HEK293T (cell line): ENCODE measurements around the gene WASF3.
"Not testable (repeated sequence)": the region's sequence is repeated elsewhere in the genome, so short reads cannot be mapped to it uniquely, and the experiment has no call there.

ENCODE experiments used
- CTCF ChIA-PET: fragments of 350-600 bp; formaldehyde crosslinking; extraction: SDS; loops from one replicate; lab custom pipeline; 2021; ENCODE audit warnings: antibody characterized with exemption, inconsistent platforms; lab: Yijun Ruan, JAX
- POLR2A ChIA-PET: fragments of 350-600 bp; formaldehyde crosslinking; extraction: SDS; loops from one replicate; lab custom pipeline; 2020; ENCODE audit warnings: antibody characterized with exemption, inconsistent platforms; lab: Yijun Ruan, JAX
- DNase-seq: peaks from one replicate; pipeline ENCODE4 v3.0.0; 2012; ENCODE audit warnings: mixed read lengths; ENCODE audit errors: extremely low spot score
- ARNT ChIP-seq: fragments of 450-650 bp; IDR thresholded peaks from 2 replicates; pipeline ENCODE4 v1.6.1; 2017; ENCODE audit warnings: mild to moderate bottlenecking
- BHLHE40 ChIP-seq: fragments of 450-650 bp; IDR thresholded peaks from 2 replicates; pipeline ENCODE4 v1.6.1; 2016; ENCODE audit warnings: mild to moderate bottlenecking, moderate library complexity, borderline replicate concordance
- CTBP1 ChIP-seq: fragments of 450-650 bp; IDR thresholded peaks from 2 replicates; pipeline ENCODE4 v1.6.1; 2016; ENCODE audit warnings: borderline replicate concordance
- ELF4 ChIP-seq: fragments of 450-650 bp; IDR thresholded peaks from 2 replicates; pipeline ENCODE4 v1.6.1; 2017; ENCODE audit warnings: antibody characterized with exemption
- FOXA1 ChIP-seq: fragments of 450-650 bp; IDR thresholded peaks from 2 replicates; pipeline ENCODE4 v1.6.1; 2016; ENCODE audit warnings: mild to moderate bottlenecking
- FOXK2 ChIP-seq: fragments of 450-650 bp; IDR thresholded peaks from 2 replicates; pipeline ENCODE4 v1.6.1; 2016; ENCODE audit warnings: mild to moderate bottlenecking
- FOXM1 ChIP-seq: fragments of 450-650 bp; IDR thresholded peaks from 2 replicates; pipeline ENCODE4 v1.6.1; 2017; ENCODE audit warnings: mild to moderate bottlenecking, borderline replicate concordance
- HDGF ChIP-seq: fragments of 450-650 bp; IDR thresholded peaks from 2 replicates; pipeline ENCODE4 v1.6.1; 2017; ENCODE audit warnings: antibody characterized with exemption, borderline replicate concordance
- L3MBTL2 ChIP-seq: fragments of 450-650 bp; conservative IDR thresholded peaks from 2 replicates; pipeline ENCODE4 v1.6.1; 2016; ENCODE audit warnings: mild to moderate bottlenecking
- LEF1 ChIP-seq: fragments of 450-650 bp; IDR thresholded peaks from 2 replicates; pipeline ENCODE4 v1.6.1; 2017; ENCODE audit warnings: mild to moderate bottlenecking, borderline replicate concordance
- NFRKB ChIP-seq: fragments of 450-650 bp; IDR thresholded peaks from 2 replicates; pipeline ENCODE4 v1.6.1; 2016; ENCODE audit warnings: mild to moderate bottlenecking, moderate library complexity
- PKNOX1 ChIP-seq: fragments of 450-650 bp; IDR thresholded peaks from 2 replicates; pipeline ENCODE4 v1.6.1; 2016
- SP1 ChIP-seq: fragments of 450-650 bp; IDR thresholded peaks from 2 replicates; pipeline ENCODE4 v1.6.1; 2017
- SUZ12 ChIP-seq: fragments of 450-650 bp; IDR thresholded peaks from 2 replicates; pipeline ENCODE4 v1.6.1; 2016; ENCODE audit warnings: mild to moderate bottlenecking
- TARDBP ChIP-seq: fragments of 450-650 bp; IDR thresholded peaks from 2 replicates; pipeline ENCODE4 v1.6.1; 2016
- ZNF384 ChIP-seq: fragments of 450-650 bp; IDR thresholded peaks from 2 replicates; pipeline ENCODE4 v1.6.1; 2016

Gene WASF3

GRCh38 chr13:26621731-26622401, 64.4 kb downstream of the WASF3 start:
- no peak for DNase-seq
- POLR2A ChIA-PET: no interaction called here
- CTCF ChIA-PET: interaction anchor here (0.5 kb wide), 1 partner anchor 17 kb away, joined by 6 read pairs; no protein-coding TSS in a partner anchor

GRCh38 chr13:26623125-26623524, 65.6 kb downstream of the WASF3 start:
- TF ChIP-seq BHLHE40 (no peak), FOXK2 (no peak)
- CTCF ChIA-PET: no interaction called here
- POLR2A ChIA-PET: no interaction called here
- DNase-seq: no peak

More at GRCh38 chr13:26621731-26622401, 64.4 kb downstream of the WASF3 start:
- TF ChIP-seq FOXA1: no peak
- no peak for TF ChIP-seq TARDBP
- no peak for TF ChIP-seq ZNF384
- TF ChIP-seq NFRKB: no peak

GRCh38 chr13:26624572-26624971, 67.1 kb downstream of the WASF3 start:
- no peak for DNase-seq
- no peak for TF ChIP-seq TARDBP
- no peak for TF ChIP-seq L3MBTL2
- no peak for TF ChIP-seq LEF1
- no peak for TF ChIP-seq FOXM1
- TF ChIP-seq FOXK2: no peak
- TF ChIP-seq SP1: no peak
- TF ChIP-seq FOXA1: no peak
- no peak for TF ChIP-seq PKNOX1
- no peak for TF ChIP-seq NFRKB
- TF ChIP-seq CTBP1: no peak
- no peak for TF ChIP-seq SUZ12
- no peak for TF ChIP-seq BHLHE40
- no peak for TF ChIP-seq ZNF384
- no peak for TF ChIP-seq HDGF
- TF ChIP-seq ARNT: no peak
- no peak for TF ChIP-seq ELF4
- ChIA-PET POLR2A (no interaction called here), CTCF (no interaction called here)

- ChIA-PET POLR2A (no interaction called here), CTCF (no interaction called here)
- DNase-seq: no peak
- TF ChIP-seq NFRKB: no peak
- no peak for TF ChIP-seq CTBP1
- no peak for TF ChIP-seq ARNT
- no peak for TF ChIP-seq SUZ12
- TF ChIP-seq L3MBTL2: no peak
- no peak for TF ChIP-seq ELF4
- TF ChIP-seq FOXA1: no peak
- no peak for TF ChIP-seq BHLHE40
- no peak for TF ChIP-seq HDGF
- no peak for TF ChIP-seq FOXM1
- no peak for TF ChIP-seq PKNOX1
- TF ChIP-seq TARDBP: no peak
- TF ChIP-seq SP1: no peak
- no peak for TF ChIP-seq ZNF384
These were observed 68.8 kb downstream of the WASF3 start for GRCh38 chr13:26626271-26626670.

GRCh38 chr13:26628706-26629105, 71.2 kb downstream of the WASF3 start:
- DNase-seq: no peak
- no peak for TF ChIP-seq SP1
- no peak for TF ChIP-seq TARDBP
- no peak for TF ChIP-seq LEF1
- TF ChIP-seq ZNF384: no peak
- TF ChIP-seq CTBP1: no peak
- TF ChIP-seq ARNT: no peak
- no peak for TF ChIP-seq ELF4
- TF ChIP-seq L3MBTL2: no peak
- no peak for TF ChIP-seq PKNOX1
- TF ChIP-seq HDGF: no peak
- no peak for TF ChIP-seq FOXM1
- TF ChIP-seq SUZ12: no peak
- no peak for TF ChIP-seq NFRKB
- no peak for TF ChIP-seq FOXK2
- no peak for TF ChIP-seq FOXA1
- TF ChIP-seq BHLHE40: no peak
- ChIA-PET CTCF (interaction anchor here (0.6 kb wide), 1 partner anchor 133 kb away, joined by 3 read pairs; no protein-coding TSS in a partner anchor), POLR2A (no interaction called here)

GRCh38 chr13:26629260-26629825, 71.9 kb downstream of the WASF3 start:
- DNase-seq: no peak
- ChIA-PET POLR2A (no interaction called here), CTCF (no interaction called here)
- no peak for TF ChIP-seq PKNOX1
- no peak for TF ChIP-seq CTBP1
- no peak for TF ChIP-seq ARNT
- no peak for TF ChIP-seq FOXA1
- TF ChIP-seq ELF4: no peak
- TF ChIP-seq L3MBTL2: no peak
- TF ChIP-seq SP1: no peak

- POLR2A ChIA-PET, DNase-seq, CTCF ChIA-PET: not testable (repeated sequence)
These were observed 78.2 kb downstream of the WASF3 start for GRCh38 chr13:26635634-26636033.

- CTCF ChIA-PET, DNase-seq, POLR2A ChIA-PET: not testable (repeated sequence)
These were observed 78.6 kb downstream of the WASF3 start for GRCh38 chr13:26636073-26636472.
